ENCODE results near the gene ADCK1. TPM values are rescaled to one million over a fixed set of nuclear protein-coding genes. Genes with fewer than 3 reads are reported as not detected.
"Not testable (repeated sequence)": the region's sequence is repeated elsewhere in the genome, so short reads cannot be mapped to it uniquely, and the experiment has no call there.

The ADCK1 gene
- polyA plus RNA-seq, 3 donors = 3.7 to 33.0 (median 5.4) TPM

DNA sequence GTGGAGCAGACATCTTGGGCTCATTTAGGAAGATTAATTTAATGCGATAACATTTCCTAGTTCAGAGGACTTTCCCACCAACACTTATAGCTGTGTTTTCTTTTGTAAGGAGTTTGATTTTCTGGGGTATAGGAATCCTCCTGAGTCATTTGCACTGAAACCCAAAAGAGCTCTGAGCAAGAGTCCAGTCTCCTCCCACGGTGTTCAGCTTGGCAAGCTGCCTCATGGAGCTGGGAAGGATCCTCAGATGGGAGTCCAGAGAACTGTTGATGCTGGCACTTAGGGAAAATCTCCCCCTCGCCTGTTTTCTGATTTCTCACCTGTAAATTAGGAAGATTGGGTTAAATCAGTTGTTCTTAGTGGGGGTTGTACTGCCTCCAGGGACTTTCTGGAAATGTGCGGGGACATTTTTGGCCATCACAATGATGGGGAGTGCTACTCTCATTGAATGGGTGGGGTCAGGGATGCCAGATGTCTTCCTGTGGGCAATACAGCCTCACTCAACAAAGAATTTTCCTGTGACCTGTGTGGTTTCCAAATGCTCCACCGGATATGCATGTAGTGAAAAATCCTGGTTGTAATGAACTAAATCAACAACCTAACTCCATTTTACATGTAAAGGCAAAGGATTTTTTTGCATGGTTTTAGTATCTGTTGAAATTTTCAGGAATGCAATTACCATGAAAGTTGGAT, 150.6 kb downstream of the ADCK1 start:
- no peaks in the 10 kb centered on the region for H3K4me1 Mint-ChIP-seq
- Histone ChIP-seq H3K4me1 (ENCODE audit: control insufficient read depth in 1 of 2, insufficient read depth in 2 of 2, low read length in 2 of 2) (no peaks in the 10 kb centered on the region), H3K4me3 (replicated peaks in 1 of 3; ENCODE audit: low read depth in 2 of 3, low read length in 3 of 3) (no peak overlapping the region), H3K9ac (ENCODE audit: insufficient read depth, low read length, poor library complexity, severe bottlenecking) (no peak overlapping the region), H3K27ac (ENCODE audit: low read depth in 1 of 2, low read length in 2 of 2) (no peak overlapping the region), H2AFZ (ENCODE audit: insufficient read depth, low read depth, low read length, poor library complexity, severe bottlenecking) (no peak overlapping the region), H3K36me3 (replicated peaks in 1 of 2; ENCODE audit: control insufficient read depth in 1 of 2, insufficient read depth in 2 of 2, low read length in 2 of 2) (no peaks in the 10 kb centered on the region), H3K4me2 (replicated peaks; ENCODE audit: extremely low read depth, low read length, poor library complexity, severe bottlenecking) (no peak overlapping the region), H3K27me3 (ENCODE audit: control insufficient read depth in 2 of 2, insufficient read depth in 2 of 2, low read length in 2 of 2) (peaks cover 0 to 2% of the 10 kb centered on the region in 2 donors), H3K79me2 (ENCODE audit: insufficient read depth, low read length) (no peaks in the 10 kb centered on the region), H4K20me1 (ENCODE audit: insufficient read depth, low read length) (no peaks in the 10 kb centered on the region), H3K9me3 (replicated peaks in 1 of 2; ENCODE audit: control insufficient read depth in 1 of 2, insufficient read depth in 1 of 2, low read length in 2 of 2) (peaks cover 11 to 13% of the 10 kb centered on the region in 2 donors)
- WGBS (ENCODE audit: insufficient coverage) = 100% methylated on average over 2 of the region's 5 CpGs
- no peaks in the 10 kb centered on the region for H3K36me3 Mint-ChIP-seq
- H3K27ac Mint-ChIP-seq = no peak overlapping the region
- peaks cover 15 to 39% (median 21%) of the 10 kb centered on the region in 7 donors for H3K9me3 Mint-ChIP-seq
- no peak for DNase-seq
- H3K27me3 Mint-ChIP-seq (ENCODE audit: low read depth in 3 of 3) = peaks cover 0 to 4% (median 0%) of the 10 kb centered on the region in 3 donors
- intact Hi-C loops (cut with micrococcal nuclease) = no loop called here
- H3K4me3 Mint-ChIP-seq = no peak overlapping the region
- TF ChIP-seq, protein P1, sequence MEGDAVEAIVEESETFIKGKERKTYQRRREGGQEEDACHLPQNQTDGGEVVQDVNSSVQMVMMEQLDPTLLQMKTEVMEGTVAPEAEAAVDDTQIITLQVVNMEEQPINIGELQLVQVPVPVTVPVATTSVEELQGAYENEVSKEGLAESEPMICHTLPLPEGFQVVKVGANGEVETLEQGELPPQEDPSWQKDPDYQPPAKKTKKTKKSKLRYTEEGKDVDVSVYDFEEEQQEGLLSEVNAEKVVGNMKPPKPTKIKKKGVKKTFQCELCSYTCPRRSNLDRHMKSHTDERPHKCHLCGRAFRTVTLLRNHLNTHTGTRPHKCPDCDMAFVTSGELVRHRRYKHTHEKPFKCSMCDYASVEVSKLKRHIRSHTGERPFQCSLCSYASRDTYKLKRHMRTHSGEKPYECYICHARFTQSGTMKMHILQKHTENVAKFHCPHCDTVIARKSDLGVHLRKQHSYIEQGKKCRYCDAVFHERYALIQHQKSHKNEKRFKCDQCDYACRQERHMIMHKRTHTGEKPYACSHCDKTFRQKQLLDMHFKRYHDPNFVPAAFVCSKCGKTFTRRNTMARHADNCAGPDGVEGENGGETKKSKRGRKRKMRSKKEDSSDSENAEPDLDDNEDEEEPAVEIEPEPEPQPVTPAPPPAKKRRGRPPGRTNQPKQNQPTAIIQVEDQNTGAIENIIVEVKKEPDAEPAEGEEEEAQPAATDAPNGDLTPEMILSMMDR (IDR thresholded peaks at IDR 0.05) = no peak

- Mint-ChIP-seq H3K4me1 (no peaks in the 10 kb centered on the region), H3K27me3 (ENCODE audit: low read depth in 3 of 3) (peaks cover 0 to 3% (median 0%) of the 10 kb centered on the region in 3 donors), H3K36me3 (no peaks in the 10 kb centered on the region), H3K27ac (peak overlapping the region in 1 of 7 donors; percentile 48), H3K4me3 (no peak overlapping the region), H3K9me3 (peaks cover 0 to 12% (median 3%) of the 10 kb centered on the region in 7 donors)
- no peak for DNase-seq
- Histone ChIP-seq H3K36me3 (replicated peaks in 1 of 2; ENCODE audit: control insufficient read depth in 1 of 2, insufficient read depth in 2 of 2, low read length in 2 of 2) (no peaks in the 10 kb centered on the region), H2AFZ (ENCODE audit: insufficient read depth, low read depth, low read length, poor library complexity, severe bottlenecking) (no peak overlapping the region), H4K20me1 (ENCODE audit: insufficient read depth, low read length) (no peaks in the 10 kb centered on the region), H3K9me3 (replicated peaks in 1 of 2; ENCODE audit: control insufficient read depth in 1 of 2, insufficient read depth in 1 of 2, low read length in 2 of 2) (no peaks in the 10 kb centered on the region), H3K27ac (ENCODE audit: low read depth in 1 of 2, low read length in 2 of 2) (no peak overlapping the region), H3K4me3 (replicated peaks in 1 of 3; ENCODE audit: low read depth in 2 of 3, low read length in 3 of 3) (no peak overlapping the region), H3K9ac (ENCODE audit: insufficient read depth, low read length, poor library complexity, severe bottlenecking) (no peak overlapping the region), H3K4me2 (replicated peaks; ENCODE audit: extremely low read depth, low read length, poor library complexity, severe bottlenecking) (no peak overlapping the region), H3K27me3 (ENCODE audit: control insufficient read depth in 2 of 2, insufficient read depth in 2 of 2, low read length in 2 of 2) (no peaks in the 10 kb centered on the region), H3K4me1 (ENCODE audit: control insufficient read depth in 1 of 2, insufficient read depth in 2 of 2, low read length in 2 of 2) (no peaks in the 10 kb centered on the region), H3K79me2 (ENCODE audit: insufficient read depth, low read length) (no peaks in the 10 kb centered on the region)
- WGBS (ENCODE audit: insufficient coverage) = 83% methylated on average over 9 of the region's 13 CpGs
- intact Hi-C loops (cut with micrococcal nuclease) = no loop called here
- TF ChIP-seq, protein P1 (IDR thresholded peaks at IDR 0.05) = no peak
Measured at GRCh38 chr14:77955816-77956484, 156.0 kb downstream of the ADCK1 start.

GRCh38 chr14:77959686-77960085, 159.8 kb downstream of the ADCK1 start:
- H4K20me1 ChIP-seq (ENCODE audit: insufficient read depth, low read length); H3K4me2 ChIP-seq (replicated peaks; ENCODE audit: extremely low read depth, low read length, poor library complexity, severe bottlenecking); intact Hi-C loops (cut with micrococcal nuclease); H3K27ac ChIP-seq (ENCODE audit: low read depth in 1 of 2, low read length in 2 of 2); H3K4me1 Mint-ChIP-seq; H3K27me3 ChIP-seq (ENCODE audit: control insufficient read depth in 2 of 2, insufficient read depth in 2 of 2, low read length in 2 of 2); H3K36me3 Mint-ChIP-seq; H3K9me3 Mint-ChIP-seq; H3K9ac ChIP-seq (ENCODE audit: insufficient read depth, low read length, poor library complexity, severe bottlenecking); H3K27me3 Mint-ChIP-seq (ENCODE audit: low read depth in 3 of 3); H3K4me1 ChIP-seq (ENCODE audit: control insufficient read depth in 1 of 2, insufficient read depth in 2 of 2, low read length in 2 of 2); H3K9me3 ChIP-seq (replicated peaks in 1 of 2; ENCODE audit: control insufficient read depth in 1 of 2, insufficient read depth in 1 of 2, low read length in 2 of 2); H3K4me3 ChIP-seq (replicated peaks in 1 of 3; ENCODE audit: low read depth in 2 of 3, low read length in 3 of 3); H2AFZ ChIP-seq (ENCODE audit: insufficient read depth, low read depth, low read length, poor library complexity, severe bottlenecking); H3K79me2 ChIP-seq (ENCODE audit: insufficient read depth, low read length); H3K27ac Mint-ChIP-seq; DNase-seq; H3K36me3 ChIP-seq (replicated peaks in 1 of 2; ENCODE audit: control insufficient read depth in 1 of 2, insufficient read depth in 2 of 2, low read length in 2 of 2); H3K4me3 Mint-ChIP-seq: not testable (repeated sequence)
- no CpG with 5 or more reads among the region's 3 CpGs for WGBS (ENCODE audit: insufficient coverage)
